DMS53 (cell line): ENCODE measurements around the gene KCNH8.

Source experiments
- DNase-seq: peaks from one replicate; lab custom pipeline; 2025; lab: John Stamatoyannopoulos, UW

The KCNH8 gene

GRCh38 chr3:19147905-19148767 is at the start of gene KCNH8:
TSS of gene KCNH8 (plus strand) at chr3:19148510. CDS start at chr3:19148720, 210 bp downstream.
- peak; percentile 64 for DNase-seq

- peak; percentile 17 for DNase-seq
Observed at GRCh38 chr3:19102654-19103290, 45.5 kb upstream of the KCNH8 start.

- DNase-seq = no peak
Observed at GRCh38 chr3:19103510-19103909, 44.8 kb upstream of the KCNH8 start.

DNA sequence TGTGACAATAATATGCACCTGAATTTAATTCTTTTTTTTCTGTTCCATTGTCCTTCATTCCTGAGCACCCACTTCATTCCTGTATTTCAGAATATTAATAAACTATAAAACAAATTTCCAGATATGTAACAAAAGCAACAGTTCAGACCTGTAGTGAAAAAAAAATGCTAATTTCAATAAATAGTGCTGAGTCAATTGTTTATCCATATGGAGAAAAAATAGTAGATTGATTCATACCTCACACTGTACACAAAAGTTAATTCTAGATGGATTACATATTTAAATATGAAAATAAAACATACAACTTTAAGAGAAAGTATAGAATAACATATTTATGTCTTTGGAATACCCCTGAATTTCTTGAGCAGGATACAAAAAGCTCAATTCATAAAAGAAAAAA is 43.9 kb upstream of the KCNH8 start:
- no peak for DNase-seq

DNA sequence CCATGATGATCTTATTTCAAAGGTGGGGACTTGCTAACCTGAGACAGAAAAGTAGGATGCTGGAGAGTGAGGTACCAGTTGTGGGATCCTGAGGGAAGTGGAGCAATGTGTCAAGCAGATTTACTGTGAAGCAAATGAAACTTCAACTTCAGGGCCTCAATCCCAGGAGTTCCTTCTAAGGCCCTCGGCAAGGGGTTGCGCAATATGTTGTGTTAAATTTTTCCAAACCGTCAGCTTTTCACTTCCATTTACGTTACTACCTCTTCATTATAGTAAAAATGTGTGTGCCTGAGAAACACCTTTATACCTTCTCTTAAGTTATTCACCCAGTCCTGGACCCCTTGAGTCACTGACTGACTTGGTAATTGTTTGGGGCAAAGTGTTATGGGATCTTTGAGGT is 42.5 kb upstream of the KCNH8 start:
- DNase-seq = no peak

- no peak for DNase-seq
Observed at GRCh38 chr3:19106307-19106706, 42.0 kb upstream of the KCNH8 start.

DNA sequence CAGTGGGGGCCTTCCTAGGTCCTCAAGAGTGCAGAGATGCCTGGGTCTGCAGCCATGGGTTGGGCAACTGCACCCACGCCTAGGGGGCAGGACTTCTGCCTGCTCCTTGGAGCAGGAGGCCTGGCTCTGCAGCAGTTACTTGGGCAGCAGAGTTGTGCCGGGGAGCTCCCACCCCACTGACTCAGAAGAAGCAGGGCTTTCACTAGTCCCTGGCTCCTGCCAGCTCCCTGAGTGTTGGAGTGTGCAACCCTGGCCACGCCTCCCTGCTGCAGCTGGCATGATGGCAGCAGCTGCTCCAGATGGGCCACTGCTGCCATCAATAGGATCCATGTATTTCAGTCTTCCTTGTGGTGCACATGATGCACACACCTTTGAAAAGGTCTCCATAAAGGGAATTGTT is 40.6 kb upstream of the KCNH8 start:
- DNase-seq = no peak

- no peak for DNase-seq
Observed at GRCh38 chr3:19110335-19110895, 37.9 kb upstream of the KCNH8 start.

- DNase-seq = no peak
Observed at GRCh38 chr3:19114461-19114860, 33.8 kb upstream of the KCNH8 start.

GRCh38 chr3:19116239-19116638 is 32.1 kb upstream of the KCNH8 start:
- no peak for DNase-seq

- no peak for DNase-seq
Observed at GRCh38 chr3:19124752-19125151, 23.6 kb upstream of the KCNH8 start.

DNA sequence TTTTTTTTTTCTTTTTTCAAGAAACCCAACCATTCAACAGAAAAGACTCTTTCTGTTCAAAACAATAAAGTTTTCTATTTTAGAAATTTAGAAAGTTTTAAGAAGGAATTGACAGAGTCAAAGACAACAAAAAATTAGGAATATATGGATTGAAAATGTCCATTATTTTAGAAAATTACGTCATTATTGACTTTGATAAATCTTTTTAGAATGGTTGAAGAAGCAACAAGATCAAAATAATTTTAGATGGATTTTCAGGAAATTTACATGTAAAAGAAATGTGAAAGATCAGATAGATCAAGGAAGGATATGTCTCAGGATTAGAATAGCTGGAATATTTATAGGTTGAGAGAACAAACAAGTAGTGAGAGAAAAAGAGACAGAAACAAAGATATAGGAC is 8.4 kb upstream of the KCNH8 start:
- no peak for DNase-seq

GRCh38 chr3:19146685-19147650 is 1.3 kb upstream of the KCNH8 start:
- peak; percentile 88 for DNase-seq

DNA sequence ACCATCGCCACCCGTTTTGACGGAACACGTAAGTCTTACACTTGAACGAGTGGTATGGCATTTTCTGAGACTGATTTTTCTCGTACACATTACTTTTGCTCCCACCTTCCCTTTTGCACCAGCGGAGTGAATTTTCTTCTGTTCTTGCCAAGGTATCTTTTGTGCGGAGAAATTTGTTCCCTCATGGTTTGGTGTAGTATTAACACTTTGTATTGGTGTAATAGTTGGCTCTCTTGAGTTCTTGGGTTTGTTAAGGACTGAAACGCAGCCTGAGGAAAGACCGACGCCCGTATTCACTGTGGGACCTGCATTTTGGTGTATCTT is 420 bp downstream of the KCNH8 start:
- peak; percentile 35 for DNase-seq

- DNase-seq = peak; percentile 12
Observed at GRCh38 chr3:19149368-19149767, 1.1 kb downstream of the KCNH8 start.

DNA sequence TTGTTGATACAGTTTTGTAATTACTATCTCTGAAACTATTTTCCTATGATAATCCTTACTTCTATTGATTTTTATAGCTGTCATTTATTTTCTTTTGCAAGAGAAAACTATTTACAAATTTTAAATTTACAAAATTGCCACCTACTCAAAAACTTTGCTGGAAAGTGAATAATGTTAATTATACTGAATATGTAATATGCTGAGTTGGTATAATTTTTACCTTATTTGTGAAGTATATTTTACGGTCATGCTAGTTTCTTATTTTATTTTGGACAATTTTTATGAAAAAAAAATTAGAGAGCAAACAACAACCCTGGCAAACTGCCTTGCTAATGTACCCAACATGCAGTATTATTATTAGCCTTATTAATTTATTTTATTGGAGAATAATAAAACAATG is 2.9 kb downstream of the KCNH8 start:
- DNase-seq = no peak

DNA sequence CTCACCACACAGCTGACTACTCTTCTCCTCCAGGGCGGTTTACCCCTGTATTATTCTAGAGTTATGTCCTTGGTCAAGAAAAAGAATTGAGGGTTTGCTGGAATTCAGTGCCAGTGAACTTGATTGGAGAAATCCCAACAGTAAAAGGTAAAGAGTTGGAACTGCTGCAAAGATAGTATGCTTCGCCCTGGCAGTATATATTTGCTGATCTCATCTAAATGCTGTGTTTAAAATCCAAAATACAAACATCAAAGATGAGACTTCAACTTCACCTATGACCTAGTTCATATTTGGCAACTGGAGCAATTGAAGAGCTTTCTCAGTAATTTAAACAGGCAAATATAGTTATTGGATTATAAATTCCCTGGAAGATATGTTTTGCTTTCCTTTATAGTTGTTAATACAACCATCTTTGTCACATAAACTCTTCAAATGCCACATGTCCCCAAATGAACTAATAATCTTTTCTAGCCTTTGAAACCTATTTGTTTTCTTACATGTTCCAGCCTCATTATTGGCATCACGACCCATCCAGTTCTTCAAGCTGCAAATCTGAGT is 6.5 kb downstream of the KCNH8 start:
- no peak for DNase-seq

DNA sequence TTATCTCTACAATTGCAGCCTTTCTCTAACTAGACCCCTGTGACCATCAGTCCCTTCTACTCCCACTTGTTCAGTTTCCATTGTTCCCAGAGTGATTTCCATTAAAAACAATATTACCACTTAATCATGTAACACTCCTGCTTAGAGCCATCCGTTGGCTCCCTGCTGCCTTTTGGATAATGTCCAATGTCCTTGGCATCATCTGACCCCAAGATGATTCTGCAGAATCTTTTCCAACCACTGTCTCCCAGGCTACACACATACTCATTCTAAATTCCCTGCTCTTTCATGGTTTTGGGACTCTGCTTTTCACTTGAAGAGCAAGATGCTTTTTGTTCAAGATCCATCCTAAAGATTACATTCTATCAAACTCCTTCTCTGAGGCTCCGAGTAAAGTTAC is 7.1 kb downstream of the KCNH8 start:
- DNase-seq = no peak

DNA sequence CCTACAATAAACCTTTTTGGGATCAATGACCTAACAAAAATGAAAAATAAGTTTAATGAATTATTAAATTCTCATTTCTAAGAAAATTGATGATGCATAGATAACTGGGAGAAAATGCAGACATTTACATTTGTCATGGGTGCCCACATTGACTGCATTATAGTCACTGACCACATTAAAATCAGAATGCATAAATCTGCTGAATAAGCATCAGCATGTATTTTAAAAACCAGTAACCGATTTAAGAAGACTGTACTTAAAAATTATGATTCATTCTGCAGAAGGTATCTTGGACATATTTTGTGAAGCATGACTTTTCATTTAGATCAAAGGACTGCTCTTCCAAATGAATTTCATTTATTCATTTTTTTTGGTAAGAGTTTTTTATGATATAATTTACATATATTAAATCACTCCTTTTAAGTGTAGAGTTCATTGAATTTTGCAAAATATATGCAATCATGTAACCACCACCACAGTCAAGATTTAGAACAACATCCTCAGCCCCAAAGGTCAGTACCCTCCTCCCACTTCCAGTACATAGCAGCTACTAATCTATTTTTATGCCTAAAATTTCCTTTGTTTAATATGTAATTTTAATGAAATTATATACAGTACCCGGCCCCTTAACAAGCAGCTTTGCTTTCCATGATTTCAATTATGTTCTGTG is 11.8 kb downstream of the KCNH8 start:
- DNase-seq = no peak

DNA sequence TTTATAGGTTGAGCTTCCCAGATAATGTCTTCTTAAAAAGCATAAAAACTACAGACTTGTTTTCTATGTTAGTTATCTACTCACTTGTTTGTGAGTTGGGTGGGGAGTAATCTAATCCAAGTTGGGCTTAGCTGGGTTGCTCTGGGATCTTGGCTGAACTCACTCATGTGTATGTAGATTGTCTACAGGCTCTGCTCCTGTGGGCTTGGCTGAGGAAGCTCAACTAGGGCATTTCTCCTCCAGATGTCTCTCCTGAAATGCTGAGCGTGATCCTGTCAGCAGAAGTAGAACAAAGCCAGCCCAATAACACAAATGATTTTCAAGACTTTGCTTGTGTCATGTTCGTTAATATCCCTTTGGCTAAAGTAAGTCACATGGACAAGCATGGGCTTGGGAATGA is 17.3 kb downstream of the KCNH8 start:
- DNase-seq = no peak

DNA sequence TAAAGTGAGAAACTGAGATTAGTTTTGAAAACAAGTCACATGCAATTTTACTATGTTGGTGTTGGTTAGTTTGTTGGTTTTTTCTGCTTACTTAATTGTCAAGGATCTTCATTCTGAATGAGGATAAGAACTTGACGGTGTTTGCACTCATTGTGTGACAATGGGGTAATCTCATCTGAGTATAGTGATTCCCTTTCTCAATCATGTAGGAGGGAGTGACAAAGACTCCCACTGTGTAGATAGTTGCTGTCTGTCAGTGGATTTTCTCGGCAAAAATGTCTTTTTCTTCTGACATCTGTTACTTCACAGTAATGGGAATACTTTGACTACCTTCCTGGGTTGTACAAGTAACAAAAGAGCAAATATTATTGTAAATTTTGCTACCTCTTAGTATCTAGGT is 23.5 kb downstream of the KCNH8 start:
- DNase-seq = peak; percentile 1
